Fibroblast of skin of back (primary cell): Measurements from ENCODE around the gene SERPINA4.
"Not testable (repeated sequence)": the region's sequence is repeated elsewhere in the genome, so short reads cannot be mapped to it uniquely, and the experiment has no call there.

Experiments
- DNase-seq: peaks from one replicate; pipeline ENCODE4 v3.0.0-alpha.2; 2013

The SERPINA4 gene

GRCh38 chr14:94593749-94594431 is 32.6 kb downstream of the SERPINA4 start:
- DNase-seq, result no peak

- DNase-seq, result no peak
Measured at GRCh38 chr14:94594441-94594840, 33.2 kb downstream of the SERPINA4 start.

- DNase-seq, result no peak
Measured at GRCh38 chr14:94595912-94596311, 34.7 kb downstream of the SERPINA4 start.

GRCh38 chr14:94596361-94596760 is 35.1 kb downstream of the SERPINA4 start:
- no peak for DNase-seq

GRCh38 chr14:94597788-94598187 is 36.5 kb downstream of the SERPINA4 start:
- DNase-seq, result no peak

GRCh38 chr14:94598506-94598815 is 37.2 kb downstream of the SERPINA4 start:
- DNase-seq, result no peak

GRCh38 chr14:94598816-94599655 is 37.8 kb downstream of the SERPINA4 start:
- peak; percentile 96 for DNase-seq

- no peak for DNase-seq
Measured at GRCh38 chr14:94599656-94600004, 38.4 kb downstream of the SERPINA4 start.

GRCh38 chr14:94600148-94600545 is 38.9 kb downstream of the SERPINA4 start:
- no peak for DNase-seq

GRCh38 chr14:94601884-94602391 is 40.7 kb downstream of the SERPINA4 start:
- DNase-seq, result peak; percentile 90

- no peak for DNase-seq
Measured at GRCh38 chr14:94602722-94603121, 41.5 kb downstream of the SERPINA4 start.

GRCh38 chr14:94605361-94605760 is 44.1 kb downstream of the SERPINA4 start:
- DNase-seq, result no peak

GRCh38 chr14:94608966-94609365 is 47.7 kb downstream of the SERPINA4 start:
- DNase-seq, result not testable (repeated sequence)

- DNase-seq, result no peak
Measured at GRCh38 chr14:94611179-94611578, 49.9 kb downstream of the SERPINA4 start.

GRCh38 chr14:94612174-94612573 is 50.9 kb downstream of the SERPINA4 start, which contains the start of gene SERPINA3:
Gene SERPINA3 (plus strand): TSS chr14:94612391. CDS start chr14:94614442, 2,051 bp downstream.
- DNase-seq, result no peak

GRCh38 chr14:94612580-94613554 is 51.6 kb downstream of the SERPINA4 start:
- no peak for DNase-seq

- no peak for DNase-seq
Measured at GRCh38 chr14:94613720-94614644, 52.7 kb downstream of the SERPINA4 start.

- DNase-seq, result no peak
Measured at GRCh38 chr14:94614802-94615201, 53.6 kb downstream of the SERPINA4 start.

- DNase-seq, result no peak
Measured at GRCh38 chr14:94615254-94615653, 54.0 kb downstream of the SERPINA4 start.

- no peak for DNase-seq
Measured at GRCh38 chr14:94615823-94616570, 54.8 kb downstream of the SERPINA4 start.
